Ishikawa (cell line): ENCODE measurements around the gene ADH1B.

ENCODE experiments used
- EP300 ChIP-seq: IDR thresholded peaks from 2 replicates; pipeline ENCODE4 v1.6.1; 2012; ENCODE audit warnings: borderline replicate concordance
- RAD21 ChIP-seq: IDR thresholded peaks from 2 replicates; pipeline ENCODE4 v1.6.1; 2012; ENCODE audit warnings: low read depth
- REST ChIP-seq: IDR thresholded peaks from 2 replicates; pipeline ENCODE4 v1.6.1; 2012; ENCODE audit warnings: low read depth, mild to moderate bottlenecking
- TAF1 ChIP-seq: IDR thresholded peaks from 2 replicates; pipeline ENCODE4 v1.6.1; 2012; ENCODE audit warnings: low read depth, mild to moderate bottlenecking
- TCF12 ChIP-seq: IDR thresholded peaks from 2 replicates; pipeline ENCODE4 v1.6.1; 2012; ENCODE audit warnings: low read depth
- TEAD4 ChIP-seq: IDR thresholded peaks from 2 replicates; pipeline ENCODE4 v1.6.1; 2012
- YY1 ChIP-seq: IDR thresholded peaks from 2 replicates; pipeline ENCODE4 v1.6.1; 2012; ENCODE audit warnings: low read depth

GRCh38 chr4:99275050-99275449 is 46.2 kb downstream of the ADH1B start:
- no peak for TF ChIP-seq EP300
- no peak for TF ChIP-seq REST
- no peak for TF ChIP-seq TEAD4
- TF ChIP-seq TAF1: no peak
- TF ChIP-seq TCF12: no peak
- TF ChIP-seq RAD21: no peak
- TF ChIP-seq YY1: no peak
